Left lobe of liver (tissue), 2 donors: ENCODE results near the gene PEPD. TPM values are rescaled to one million over a fixed set of nuclear protein-coding genes. Genes with fewer than 3 reads are reported as not detected.

Experiments
- ATAC-seq: fragments of 200-7000 bp; cut with Tn5 transposase; one replicate; pipeline ENCODE4 v1.9.1; 2020; ENCODE audit warnings: mild to moderate bottlenecking, moderate library complexity
- DNase-seq: peaks from one replicate; pipeline ENCODE4 v3.0.0-alpha.2; 2020; ENCODE audit warnings: low spot score
- total RNA-seq: library from RNA; stranded (reverse); gene quantifications from one replicate; pipeline ENCODE4 v1.2.1, GENCODE V29; 2021
- donor health status: DM: no; HTN: no; CAD: no; lungs with moderate emphysema.
- donor health status: DM: no; HTN: yes; CAD: no.

PEPD gene
- total RNA-seq, 1 donor from 2014 or later = 201 TPM

- DNase-seq = no peak
- ATAC-seq = no peak
These were observed 177.0 kb downstream of the PEPD start for GRCh38 chr19:33344573-33344925.

- ATAC-seq (no peak), DNase-seq (no peak)
These were observed 177.6 kb downstream of the PEPD start for GRCh38 chr19:33343859-33344572.

GRCh38 chr19:33343301-33343700 is 178.3 kb downstream of the PEPD start:
- DNase-seq (no peak), ATAC-seq (no peak)

- no peak for ATAC-seq
These were observed 180.6 kb downstream of the PEPD start for GRCh38 chr19:33340991-33341390.

GRCh38 chr19:33339016-33339984 is 182.3 kb downstream of the PEPD start:
- DNase-seq (no peak), ATAC-seq (no peak)

More at GRCh38 chr19:33340991-33341390, 180.6 kb downstream of the PEPD start:
- no peak for DNase-seq

Other genes starting within 250 kb of the PEPD start
- 185 TPM for gene CEBPA, start 219.3 kb downstream of the PEPD start, total RNA-seq
- gene CEBPG, start 148.1 kb downstream of the PEPD start, total RNA-seq = 15.5 TPM
- 0.28 TPM for gene CHST8, start 100.2 kb upstream of the PEPD start, total RNA-seq